MG63 (cell line): ENCODE data around the gene TOMM22. TPM values are rescaled to one million over a fixed set of nuclear protein-coding genes. Genes with fewer than 3 reads are reported as not detected.
A peak's percentile ranks its signal among the peaks of the same experiment; 100 is the strongest.

Source experiments
- DNase-seq: peaks from one replicate; pipeline ENCODE4 v3.0.0-alpha.2; 2020
- H3K27me3 ChIP-seq: fragments of 250-450 bp; sonication (Bioruptor Pico); 2 replicates; pipeline ENCODE4 v1.5.1; 2020; ENCODE audit warnings: mild to moderate bottlenecking, moderate library complexity
- H3K36me3 ChIP-seq: fragments of 250-450 bp; sonication (Bioruptor Pico); 2 replicates; pipeline ENCODE4 v1.5.1; 2020; ENCODE audit warnings: mild to moderate bottlenecking, moderate library complexity
- H3K4me3 ChIP-seq: fragments of 250-450 bp; sonication (Bioruptor Pico); 2 replicates; pipeline ENCODE4 v1.5.1; 2020; ENCODE audit warnings: mild to moderate bottlenecking, moderate library complexity
- H3K9me3 ChIP-seq: fragments of 250-450 bp; sonication (Bioruptor Pico); 2 replicates; pipeline ENCODE4 v1.5.1; 2020; ENCODE audit warnings: mild to moderate bottlenecking, moderate library complexity
- total RNA-seq: library from RNA; depleted of rRNA; stranded (reverse); fragments of >200 nt; shearing (Covaris generic); gene quantifications from 2 replicates; pipeline ENCODE4 v1.2.3, GENCODE V29; 2014; ENCODE audit warnings: low replicate concordance

TOMM22 gene
- total RNA-seq, 1 experiment from 2014 or later, result 110 TPM

DNA sequence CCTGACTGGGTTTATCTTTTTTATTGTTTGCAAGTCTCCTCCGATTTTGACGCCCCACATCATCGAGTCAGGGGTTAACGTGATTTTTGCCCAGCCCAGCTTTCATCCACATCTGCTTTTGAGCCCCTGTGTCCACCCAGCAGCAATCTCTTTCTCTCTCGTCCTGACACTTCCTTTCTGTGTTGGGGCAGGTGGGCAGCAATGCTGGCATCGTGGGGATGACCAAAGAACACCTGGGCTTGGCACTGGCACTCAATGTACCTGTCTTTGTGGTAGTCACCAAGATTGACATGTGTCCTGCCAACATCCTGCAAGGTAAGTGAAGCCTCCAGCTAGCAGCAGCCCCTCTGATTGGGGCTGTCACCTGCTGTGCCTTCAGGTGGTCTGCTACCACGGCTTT is 39.8 kb downstream of the TOMM22 start:
- H3K4me3 ChIP-seq, result no peak overlapping the region
- H3K27me3 ChIP-seq, result no peaks in the 10 kb centered on the region
- H3K9me3 ChIP-seq, result no peaks in the 10 kb centered on the region
- DNase-seq, result no peak
- peaks cover 55% of the 10 kb centered on the region for H3K36me3 ChIP-seq

DNA sequence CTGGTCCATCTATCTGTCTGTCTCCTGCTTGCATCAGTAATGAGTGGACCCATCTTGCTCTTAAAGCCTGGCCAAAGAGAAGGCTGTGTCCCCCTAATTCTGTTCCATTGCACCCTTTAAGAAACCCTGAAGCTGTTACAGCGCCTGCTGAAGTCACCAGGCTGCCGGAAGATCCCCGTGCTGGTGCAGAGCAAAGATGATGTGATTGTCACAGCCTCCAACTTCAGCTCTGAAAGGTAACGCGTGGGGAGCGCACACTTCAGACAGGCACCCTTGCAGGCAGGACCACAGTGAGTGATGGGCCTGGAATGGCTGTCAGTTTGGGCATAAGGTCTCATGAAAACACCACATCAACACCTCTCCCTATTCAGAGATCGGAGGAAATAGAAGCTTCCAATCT is 42.4 kb downstream of the TOMM22 start:
- Histone ChIP-seq H3K27me3 (no peaks in the 10 kb centered on the region), H3K4me3 (no peak overlapping the region), H3K9me3 (no peaks in the 10 kb centered on the region), H3K36me3 (peaks cover 65% of the 10 kb centered on the region)
- DNase-seq, result no peak

DNA sequence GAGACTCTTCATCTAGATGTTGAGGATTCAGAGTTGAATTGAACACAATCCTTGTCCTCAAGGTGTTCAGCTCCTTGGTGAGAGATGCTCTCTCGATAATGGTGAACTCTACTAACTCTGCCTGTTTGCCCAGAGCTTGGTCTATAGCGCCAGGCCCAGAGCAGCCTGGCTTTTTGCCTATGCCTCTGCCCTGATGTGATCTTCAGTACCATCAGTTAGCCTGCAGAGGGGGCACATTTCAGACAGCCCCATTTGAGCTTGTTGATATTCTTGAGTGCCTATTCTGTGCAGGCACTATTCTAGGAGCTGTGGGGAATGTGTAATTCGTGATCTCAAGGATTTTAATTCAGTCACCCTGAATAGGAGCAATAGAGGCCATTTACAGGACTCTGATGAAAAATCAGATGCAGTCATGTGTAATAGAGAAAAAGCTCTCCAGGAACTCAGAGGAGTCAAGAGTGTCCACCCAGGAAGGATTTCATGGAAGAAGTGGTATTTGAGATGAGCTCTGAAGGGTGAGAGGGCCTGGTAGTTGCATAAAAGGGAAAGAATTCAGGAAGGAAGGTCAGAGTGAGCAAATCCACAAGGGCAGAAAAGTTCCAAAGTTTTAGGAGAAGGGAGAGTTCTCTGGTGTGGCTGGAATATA is 43.3 kb downstream of the TOMM22 start:
- H3K4me3 ChIP-seq, result no peak overlapping the region
- H3K27me3 ChIP-seq, result no peaks in the 10 kb centered on the region
- H3K36me3 ChIP-seq, result peaks cover 70% of the 10 kb centered on the region
- DNase-seq, result peak; percentile 33
- H3K9me3 ChIP-seq, result no peaks in the 10 kb centered on the region

DNA sequence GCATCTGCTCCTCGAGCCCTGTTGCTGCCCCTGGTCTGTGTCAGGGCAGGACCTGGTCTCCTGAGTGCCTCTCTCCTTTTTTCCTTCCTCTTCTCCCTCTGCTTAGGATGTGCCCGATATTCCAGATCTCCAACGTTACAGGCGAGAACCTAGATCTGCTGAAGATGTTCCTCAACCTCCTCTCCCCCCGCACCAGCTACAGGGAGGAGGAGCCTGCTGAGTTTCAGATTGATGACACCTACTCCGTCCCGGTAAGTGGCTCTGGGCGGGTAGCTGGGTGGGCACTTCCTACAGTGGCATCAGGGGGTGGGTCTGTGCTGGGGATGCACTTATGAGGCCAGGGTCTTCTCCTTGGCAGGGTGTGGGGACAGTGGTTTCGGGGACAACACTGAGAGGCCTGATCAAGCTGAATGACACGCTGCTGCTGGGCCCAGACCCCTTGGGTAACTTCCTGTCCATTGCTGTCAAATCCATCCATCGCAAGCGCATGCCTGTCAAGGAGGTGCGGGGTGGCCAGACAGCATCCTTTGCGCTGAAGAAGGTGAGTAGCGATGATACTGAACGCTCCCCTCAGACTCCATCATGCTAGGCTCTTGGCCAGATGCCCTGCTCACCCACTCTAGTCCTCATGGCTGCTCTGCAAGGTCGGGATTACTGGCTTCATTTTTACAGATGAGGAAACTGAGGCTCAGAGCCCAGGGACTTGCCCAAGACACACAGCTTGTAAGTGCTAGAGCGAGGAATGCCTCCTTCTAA is 44.3 kb downstream of the TOMM22 start:
- Histone ChIP-seq H3K36me3 (peaks cover 66% of the 10 kb centered on the region), H3K9me3 (no peaks in the 10 kb centered on the region), H3K27me3 (no peaks in the 10 kb centered on the region), H3K4me3 (no peak overlapping the region)
- no peak for DNase-seq

DNA sequence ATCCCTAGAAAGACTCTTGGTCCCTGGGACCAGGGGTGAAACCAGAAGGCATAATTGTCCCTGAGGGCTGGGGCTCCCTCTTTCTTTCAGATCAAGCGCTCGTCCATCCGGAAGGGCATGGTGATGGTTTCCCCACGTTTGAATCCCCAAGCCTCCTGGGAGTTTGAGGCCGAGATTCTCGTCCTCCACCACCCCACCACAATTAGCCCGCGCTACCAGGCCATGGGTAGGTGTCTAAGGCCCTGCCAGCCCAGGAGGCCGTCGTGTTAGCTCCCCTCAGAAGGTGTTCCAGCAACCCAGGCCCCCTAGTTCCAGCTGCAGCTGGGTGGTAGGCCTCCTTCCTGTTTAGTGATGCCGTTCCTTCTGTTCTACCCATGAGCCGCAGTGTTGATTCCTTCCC is 45.4 kb downstream of the TOMM22 start:
- Histone ChIP-seq H3K9me3 (no peaks in the 10 kb centered on the region), H3K27me3 (no peaks in the 10 kb centered on the region), H3K4me3 (no peak overlapping the region), H3K36me3 (peaks cover 60% of the 10 kb centered on the region)
- no peak for DNase-seq

DNA sequence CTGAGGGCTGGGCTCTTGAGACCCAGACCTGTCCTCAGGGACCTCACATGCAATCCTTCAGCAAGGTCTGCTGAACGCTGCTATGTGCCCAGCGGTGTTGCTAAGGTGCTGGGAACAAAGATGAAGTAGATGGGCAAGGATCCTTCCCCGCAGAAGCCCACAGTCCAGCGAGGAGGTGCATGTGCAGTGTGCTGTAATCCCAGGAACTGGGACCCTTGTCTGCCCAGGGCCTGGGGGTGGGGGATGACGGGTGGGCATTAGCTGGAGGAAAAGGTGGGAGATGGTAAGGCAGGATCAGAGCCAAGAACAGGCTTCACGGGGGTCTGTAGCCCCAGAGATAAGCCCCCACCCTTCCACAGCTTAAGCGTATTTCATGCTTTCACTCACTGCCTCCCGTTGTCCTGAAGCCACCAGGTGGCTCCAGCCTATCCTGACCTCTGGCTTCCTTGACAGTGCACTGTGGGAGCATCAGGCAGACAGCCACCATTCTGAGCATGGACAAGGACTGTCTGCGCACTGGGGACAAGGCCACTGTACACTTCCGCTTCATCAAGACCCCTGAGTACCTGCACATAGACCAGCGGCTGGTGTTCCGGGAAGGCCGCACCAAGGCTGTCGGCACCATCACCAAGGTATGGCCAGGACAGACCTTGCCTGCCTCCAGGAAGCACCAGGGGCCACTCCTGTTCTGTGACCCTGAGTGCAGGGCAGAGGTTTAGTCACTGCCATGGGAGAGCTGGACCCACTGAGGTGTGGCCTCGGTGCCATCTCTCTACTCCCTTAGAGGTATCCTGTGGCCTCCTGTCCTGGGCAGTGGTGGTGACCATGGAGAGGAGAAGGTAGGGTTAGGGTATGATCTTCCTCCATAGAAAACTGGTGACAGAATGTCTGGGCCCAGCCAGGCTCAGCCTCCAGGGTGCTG is 46.0 kb downstream of the TOMM22 start:
- Histone ChIP-seq H3K9me3 (no peaks in the 10 kb centered on the region), H3K27me3 (no peaks in the 10 kb centered on the region), H3K36me3 (peaks cover 64% of the 10 kb centered on the region), H3K4me3 (no peak overlapping the region)
- DNase-seq, result no peak

DNA sequence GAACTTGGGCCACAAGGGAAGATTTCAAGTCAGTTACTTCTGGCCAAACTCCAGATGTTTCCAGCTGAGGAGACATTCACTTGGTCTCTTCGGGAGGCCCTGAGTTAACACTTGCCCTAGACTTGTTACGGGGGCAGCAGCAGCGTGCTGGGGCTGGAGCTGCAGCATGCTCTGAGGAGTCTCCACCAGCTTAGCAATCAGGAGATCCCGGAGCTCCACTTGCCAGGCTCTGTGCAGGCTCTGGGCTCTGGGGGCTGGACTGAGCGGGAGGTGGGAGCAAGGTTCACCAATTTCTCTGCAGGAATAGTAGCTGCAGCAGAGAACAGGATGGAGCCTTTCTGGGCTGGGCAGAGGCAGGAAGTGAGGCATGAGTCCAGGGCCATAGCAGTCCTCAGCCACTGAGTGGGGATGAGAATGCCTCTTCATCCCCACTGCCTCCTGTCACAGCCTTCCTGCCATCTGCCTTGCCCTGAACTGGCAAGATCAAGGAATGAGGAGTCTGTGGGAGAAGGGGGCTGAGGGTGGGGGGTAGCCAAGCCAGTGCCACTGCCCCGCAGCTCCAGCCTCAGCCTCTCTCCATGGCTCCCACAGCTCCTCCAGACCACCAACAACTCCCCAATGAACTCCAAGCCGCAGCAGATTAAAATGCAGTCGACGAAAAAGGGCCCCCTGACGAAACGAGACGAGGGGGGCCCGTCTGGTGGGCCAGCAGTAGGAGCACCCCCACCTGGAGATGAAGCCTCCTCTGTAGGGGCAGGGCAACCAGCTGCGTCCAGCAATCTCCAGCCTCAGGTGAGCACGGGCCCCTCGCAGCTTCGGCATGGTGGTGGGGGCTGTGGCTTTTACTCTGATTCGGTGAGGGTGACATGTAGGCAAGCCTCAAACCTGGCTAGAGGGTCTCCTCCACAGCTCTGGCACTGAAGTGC is 47.4 kb downstream of the TOMM22 start:
- Histone ChIP-seq H3K27me3 (no peaks in the 10 kb centered on the region), H3K9me3 (no peaks in the 10 kb centered on the region), H3K4me3 (no peak overlapping the region), H3K36me3 (peaks cover 64% of the 10 kb centered on the region)
- DNase-seq, result no peak

DNA sequence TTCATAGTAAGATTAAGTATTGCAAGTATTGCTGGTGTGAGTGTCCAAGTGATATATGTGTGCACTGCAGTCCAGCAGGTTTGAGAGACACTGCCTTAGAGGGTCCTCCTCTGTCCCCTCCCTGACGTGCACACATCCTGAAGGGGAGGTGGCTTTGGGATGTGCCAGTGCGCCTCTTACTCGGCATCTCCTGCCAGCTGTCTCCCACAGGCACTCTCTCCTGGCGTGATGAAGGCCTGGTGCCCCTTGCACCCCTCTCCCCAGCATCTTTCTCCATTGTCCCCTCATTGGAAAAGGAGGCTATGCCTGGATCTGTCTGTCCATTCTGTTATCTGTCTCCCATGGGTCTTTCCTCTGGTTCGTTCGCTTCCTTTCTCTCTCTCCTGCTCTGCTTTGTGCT is 48.2 kb downstream of the TOMM22 start:
- DNase-seq, result no peak
- Histone ChIP-seq H3K4me3 (no peak overlapping the region), H3K27me3 (no peaks in the 10 kb centered on the region), H3K9me3 (no peaks in the 10 kb centered on the region), H3K36me3 (peaks cover 61% of the 10 kb centered on the region)

DNA sequence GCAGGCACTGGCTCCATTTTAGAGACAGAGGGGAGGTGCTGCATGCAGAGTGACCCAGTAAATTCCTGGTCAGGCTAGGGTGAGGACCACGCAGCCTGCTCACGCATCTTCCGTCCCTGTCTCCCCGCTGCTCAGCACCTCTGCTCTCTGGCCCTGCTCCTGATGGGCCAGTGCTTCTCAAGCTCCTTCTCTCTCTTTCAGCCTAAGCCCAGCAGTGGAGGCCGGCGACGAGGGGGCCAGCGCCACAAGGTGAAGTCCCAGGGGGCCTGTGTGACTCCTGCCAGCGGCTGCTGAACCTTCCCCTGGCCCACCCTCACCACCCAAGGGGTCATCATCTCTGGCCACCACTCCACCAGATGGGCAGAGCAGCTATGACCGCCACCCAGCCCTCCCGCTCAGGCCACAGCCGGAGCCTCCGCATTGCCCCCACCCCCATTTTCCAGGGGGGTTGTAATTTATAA is 48.7 kb downstream of the TOMM22 start:
- DNase-seq, result no peak
- no peaks in the 10 kb centered on the region for H3K9me3 ChIP-seq
- peaks cover 60% of the 10 kb centered on the region for H3K36me3 ChIP-seq
- H3K27me3 ChIP-seq, result no peaks in the 10 kb centered on the region
- H3K4me3 ChIP-seq, result no peak overlapping the region

DNA sequence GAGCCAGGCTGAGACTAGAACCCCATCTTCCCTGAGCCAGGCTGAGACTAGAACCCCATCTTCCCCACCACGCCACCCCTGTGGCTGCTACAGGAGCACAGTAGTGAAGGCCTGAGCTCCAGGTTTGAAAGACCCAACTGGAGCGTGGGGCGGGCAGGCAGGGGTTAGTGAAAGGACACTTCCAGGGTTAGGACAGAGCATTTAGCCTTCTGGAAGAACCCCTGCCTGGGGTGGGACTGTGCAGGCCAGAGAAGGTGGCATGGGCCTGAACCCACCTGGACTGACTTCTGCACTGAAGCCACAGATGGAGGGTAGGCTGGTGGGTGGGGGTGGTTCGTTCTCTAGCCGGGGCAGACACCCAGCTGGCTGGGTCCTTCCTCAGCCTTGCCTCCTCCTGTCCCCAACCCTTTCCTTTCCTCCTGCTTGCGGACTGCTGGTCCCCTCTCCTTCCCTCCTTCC is 50.0 kb downstream of the TOMM22 start:
- DNase-seq, result no peak
- H3K36me3 ChIP-seq, result peaks cover 58% of the 10 kb centered on the region

DNA sequence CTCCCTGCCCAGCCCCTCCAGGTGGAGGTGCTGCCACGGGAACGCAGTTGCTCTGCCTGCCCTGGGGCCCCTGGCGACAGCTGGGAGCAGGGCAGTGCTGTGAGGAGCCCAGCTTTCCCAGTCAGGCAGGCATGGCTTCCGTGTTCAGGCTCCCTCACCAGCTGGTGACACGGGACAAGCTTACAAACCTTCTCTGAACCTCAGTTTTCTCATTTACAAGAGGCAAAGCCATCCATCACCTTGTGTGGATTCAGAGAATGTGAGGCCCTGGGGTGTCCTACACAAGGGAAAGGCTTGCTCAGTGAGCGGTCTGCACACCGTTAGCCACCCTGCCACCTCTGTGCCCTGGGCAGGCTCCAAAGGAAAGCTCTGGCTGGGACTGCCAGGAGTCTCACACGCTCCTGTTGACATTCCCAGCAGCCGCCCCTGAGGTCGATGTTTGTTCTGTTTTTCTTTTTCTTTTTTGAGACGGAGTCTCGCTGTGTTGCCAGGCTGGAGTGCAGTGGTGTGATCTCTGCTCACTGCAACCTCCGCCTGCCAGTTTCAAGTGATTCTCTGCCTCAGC is 50.6 kb downstream of the TOMM22 start:
- H3K36me3 ChIP-seq, result peaks cover 59% of the 10 kb centered on the region
- H3K27me3 ChIP-seq, result no peaks in the 10 kb centered on the region
- no peak for DNase-seq
- no peak overlapping the region for H3K4me3 ChIP-seq
- H3K9me3 ChIP-seq, result no peaks in the 10 kb centered on the region

More for the DNA sequence above, 50.0 kb downstream of the TOMM22 start:
- no peaks in the 10 kb centered on the region for H3K27me3 ChIP-seq
- no peaks in the 10 kb centered on the region for H3K9me3 ChIP-seq
- H3K4me3 ChIP-seq, result no peak overlapping the region

DNA sequence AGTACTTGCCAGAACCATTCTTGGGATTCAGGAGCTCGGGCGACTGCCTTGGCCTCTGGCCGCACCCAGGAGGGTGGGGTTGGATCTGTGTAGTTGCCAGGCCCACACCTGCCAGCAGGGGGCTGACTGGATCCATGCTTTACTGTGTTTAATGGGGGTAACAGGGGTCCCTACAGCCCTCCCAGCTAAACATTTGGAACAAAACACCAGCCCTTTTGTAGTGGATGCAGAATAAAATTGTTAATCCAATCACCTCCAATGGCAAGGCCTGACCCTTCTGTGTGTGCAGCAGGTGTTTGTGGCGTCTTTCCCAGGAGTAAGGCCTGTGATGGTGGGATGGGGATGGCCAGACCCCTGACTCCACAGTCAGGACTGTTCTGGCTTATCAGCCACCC is 51.6 kb downstream of the TOMM22 start:
- Histone ChIP-seq H3K9me3 (no peaks in the 10 kb centered on the region), H3K27me3 (no peaks in the 10 kb centered on the region), H3K4me3 (no peak overlapping the region), H3K36me3 (peaks cover 65% of the 10 kb centered on the region)
- DNase-seq, result peak; percentile 32

DNA sequence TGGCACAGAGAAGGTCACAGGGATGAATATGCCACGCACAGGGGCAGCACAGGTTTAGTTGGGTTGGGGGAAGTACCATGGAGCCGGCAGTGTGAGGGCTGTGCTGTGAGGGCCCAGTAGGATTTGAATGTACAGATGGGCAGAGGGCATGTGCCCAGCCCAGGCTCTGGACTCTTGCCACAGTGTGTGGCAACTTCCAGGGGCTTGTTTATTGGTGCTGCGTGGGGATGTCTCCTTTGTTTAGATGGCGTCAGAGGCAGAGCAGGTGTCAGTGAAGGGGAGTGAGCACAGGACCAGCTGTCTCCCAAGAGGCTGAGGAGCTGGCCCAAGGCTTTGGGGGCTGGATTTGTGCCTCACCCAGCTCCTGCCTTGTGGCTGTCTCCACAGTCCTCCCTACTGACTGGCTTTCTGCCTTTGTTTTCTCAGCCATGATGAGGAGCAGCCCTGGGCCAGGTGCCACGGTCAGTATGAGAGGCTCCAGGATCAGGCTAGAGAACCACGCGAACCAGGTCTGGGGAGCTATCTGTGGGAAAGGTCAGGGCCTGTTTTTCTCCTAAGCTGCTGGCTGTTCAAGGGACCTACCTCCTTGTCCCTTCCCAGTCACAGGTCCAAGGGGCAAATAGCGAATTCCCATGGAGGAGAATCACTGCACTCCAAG is 52.1 kb downstream of the TOMM22 start:
- H3K27me3 ChIP-seq, result no peaks in the 10 kb centered on the region
- no peaks in the 10 kb centered on the region for H3K9me3 ChIP-seq
- H3K36me3 ChIP-seq, result peaks cover 64% of the 10 kb centered on the region
- peak; percentile 59 for DNase-seq
- H3K4me3 ChIP-seq, result no peak overlapping the region

DNA sequence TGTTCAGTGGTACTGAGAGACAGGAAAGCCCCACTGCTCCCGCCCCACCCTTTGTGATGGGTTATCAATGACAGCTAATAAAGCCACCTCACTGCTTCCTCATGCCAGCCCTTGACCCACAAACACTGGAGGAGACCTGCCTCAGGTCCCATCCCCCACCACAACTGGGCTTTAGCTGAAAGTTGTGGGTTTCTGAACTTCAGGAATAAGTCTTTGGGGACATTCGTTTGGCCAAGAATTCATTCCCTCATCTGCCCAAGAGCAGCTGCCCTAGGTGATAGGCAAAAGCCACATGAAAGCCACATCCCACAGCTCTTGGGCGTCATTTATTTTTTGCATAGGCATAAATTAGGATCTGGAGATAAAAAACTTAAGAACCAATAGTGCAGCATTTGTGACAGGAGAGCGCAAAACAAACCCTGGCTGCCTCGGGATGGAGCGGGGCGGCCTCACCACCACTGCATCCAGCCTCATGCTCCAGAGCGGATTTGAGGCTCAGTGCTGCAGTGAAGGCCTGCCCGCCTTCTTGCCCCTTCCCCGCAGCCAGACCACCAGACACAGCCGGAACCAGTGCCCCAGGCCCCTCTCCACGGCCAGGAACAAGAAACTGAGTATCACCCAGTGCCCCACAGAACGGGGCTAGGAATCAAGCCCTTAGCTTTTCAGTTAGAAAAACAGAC is 52.8 kb downstream of the TOMM22 start:
- Histone ChIP-seq H3K36me3 (peaks cover 70% of the 10 kb centered on the region), H3K4me3 (no peak overlapping the region), H3K9me3 (no peaks in the 10 kb centered on the region), H3K27me3 (no peaks in the 10 kb centered on the region)
- DNase-seq, result no peak
